Naive B cell (primary cell): ENCODE data around the gene SLC46A2. TPM values are rescaled to one million over a fixed set of nuclear protein-coding genes. Genes with fewer than 3 reads are reported as not detected.

Experiments
- ATAC-seq, 2 donors: fragments of 150-1000 bp; cut with Tn5 transposase; 2 replicates each; pipeline ENCODE4 v1.10.0; 2021; ENCODE audit warnings: low read depth in 2 of 2, mild to moderate bottlenecking in 2 of 2, moderate library complexity in 2 of 2
- DNase-seq: peaks from one replicate; pipeline ENCODE4 v3.0.0; 2022
- H3K27ac Mint-ChIP-seq, 6 donors: one replicate each; pipeline ENCODE4 v1.8.0; 2020 to 2022; ENCODE audit warnings: mild to moderate bottlenecking in 6 of 6, mixed read lengths in 6 of 6, moderate library complexity in 5 of 6, inconsistent platforms in 2 of 6
- H3K27me3 Mint-ChIP-seq, 3 donors: one replicate each; pipeline ENCODE4 v1.8.0; 2021 to 2022; ENCODE audit warnings: mixed read lengths in 3 of 3, mild to moderate bottlenecking in 1 of 3
- H3K36me3 Mint-ChIP-seq, 2 donors: one replicate each; pipeline ENCODE4 v1.8.0; 2020 to 2022; ENCODE audit warnings: mixed read lengths in 2 of 2, inconsistent platforms in 1 of 2, mild to moderate bottlenecking in 1 of 2
- H3K4me1 Mint-ChIP-seq, 3 donors: one replicate each; pipeline ENCODE4 v1.8.0; 2020 to 2022; ENCODE audit warnings: mixed read lengths in 3 of 3, inconsistent platforms in 1 of 3, mild to moderate bottlenecking in 1 of 3, moderate library complexity in 1 of 3
- H3K4me3 Mint-ChIP-seq, 8 donors: one replicate each; pipeline ENCODE4 v1.8.0; 2020 to 2022; ENCODE audit warnings: mild to moderate bottlenecking in 8 of 8, mixed read lengths in 8 of 8, moderate library complexity in 8 of 8, inconsistent platforms in 2 of 8
- H3K9me3 Mint-ChIP-seq, 7 donors: one replicate each; pipeline ENCODE4 v1.8.0; 2020 to 2022; ENCODE audit warnings: mixed read lengths in 7 of 7, mild to moderate bottlenecking in 5 of 7, inconsistent platforms in 2 of 7, moderate library complexity in 1 of 7
- polyA plus RNA-seq, 6 donors: library from polyadenylated mRNA; unstranded; fragments of 300-500 nt; fragmentation: Illumina TruSeq; gene quantifications; one replicate each; pipeline ENCODE4 v1.2.3, GENCODE V29; 2021; ENCODE audit warnings: low read depth in 6 of 6

SLC46A2 gene, protein sequence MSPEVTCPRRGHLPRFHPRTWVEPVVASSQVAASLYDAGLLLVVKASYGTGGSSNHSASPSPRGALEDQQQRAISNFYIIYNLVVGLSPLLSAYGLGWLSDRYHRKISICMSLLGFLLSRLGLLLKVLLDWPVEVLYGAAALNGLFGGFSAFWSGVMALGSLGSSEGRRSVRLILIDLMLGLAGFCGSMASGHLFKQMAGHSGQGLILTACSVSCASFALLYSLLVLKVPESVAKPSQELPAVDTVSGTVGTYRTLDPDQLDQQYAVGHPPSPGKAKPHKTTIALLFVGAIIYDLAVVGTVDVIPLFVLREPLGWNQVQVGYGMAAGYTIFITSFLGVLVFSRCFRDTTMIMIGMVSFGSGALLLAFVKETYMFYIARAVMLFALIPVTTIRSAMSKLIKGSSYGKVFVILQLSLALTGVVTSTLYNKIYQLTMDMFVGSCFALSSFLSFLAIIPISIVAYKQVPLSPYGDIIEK
- under 1 TPM in 3 of 6 donors, not detected in 3; 0.14 to 0.22 (median 0.21) TPM for polyA plus RNA-seq

DNA sequence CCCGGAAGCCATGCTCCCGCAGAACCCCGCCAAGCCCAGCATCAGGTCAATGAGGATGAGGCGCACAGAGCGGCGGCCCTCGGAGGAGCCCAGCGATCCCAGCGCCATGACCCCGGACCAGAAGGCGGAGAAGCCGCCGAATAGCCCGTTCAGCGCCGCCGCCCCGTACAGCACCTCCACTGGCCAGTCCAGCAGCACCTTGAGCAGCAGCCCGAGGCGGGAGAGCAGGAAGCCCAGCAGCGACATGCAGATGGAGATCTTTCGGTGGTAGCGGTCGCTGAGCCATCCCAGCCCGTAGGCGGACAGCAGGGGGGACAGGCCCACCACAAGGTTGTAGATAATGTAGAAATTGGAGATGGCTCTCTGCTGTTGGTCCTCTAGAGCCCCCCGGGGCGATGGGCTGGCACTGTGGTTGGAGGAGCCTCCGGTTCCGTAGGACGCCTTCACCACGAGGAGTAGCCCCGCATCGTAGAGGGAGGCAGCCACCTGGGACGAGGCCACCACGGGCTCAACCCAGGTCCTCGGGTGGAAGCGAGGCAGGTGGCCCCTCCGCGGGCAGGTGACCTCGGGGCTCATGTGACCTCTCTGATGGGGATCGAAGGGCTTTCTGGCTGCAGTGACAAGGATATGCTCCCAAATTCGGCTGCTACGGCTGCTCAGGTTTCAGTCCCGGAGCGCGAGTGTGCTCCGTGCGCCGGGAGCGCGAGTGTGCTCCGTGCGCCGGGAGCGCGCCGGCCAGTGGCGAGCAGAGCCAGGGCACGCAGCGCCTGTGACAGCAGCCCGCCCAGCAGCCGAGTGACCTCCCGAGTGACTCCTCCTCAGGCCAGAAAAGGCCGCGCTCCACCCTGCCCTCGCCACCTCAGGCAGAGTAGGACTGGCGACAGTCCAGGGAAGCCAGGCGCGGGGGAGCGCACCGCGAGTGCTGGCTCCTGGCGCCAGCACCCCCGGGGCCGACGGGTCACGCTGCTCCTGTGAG, at the start of gene SLC46A2:
Gene SLC46A2 (minus strand): TSS at position 771 of the 976 bp plus-strand sequence. CDS start 195 bp downstream, at position 576.
- Mint-ChIP-seq H3K4me3 (peak within 1 kb of the TSS in 6 of 8 donors; percentile 32 to 77 (median 51)), H3K27me3 (peaks cover 25 to 44% (median 40%) of the 10 kb centered on the region in 3 donors), H3K36me3 (peaks cover 4 to 7% of the 10 kb centered on the region in 2 donors), H3K9me3 (no peaks in the 10 kb centered on the region), H3K27ac (peak within 1 kb of the TSS in 1 of 6 donors; percentile 78), H3K4me1 (peaks cover 4 to 33% (median 13%) of the 10 kb centered on the region in 3 donors)
- no peak for DNase-seq
- no peak for ATAC-seq

DNA sequence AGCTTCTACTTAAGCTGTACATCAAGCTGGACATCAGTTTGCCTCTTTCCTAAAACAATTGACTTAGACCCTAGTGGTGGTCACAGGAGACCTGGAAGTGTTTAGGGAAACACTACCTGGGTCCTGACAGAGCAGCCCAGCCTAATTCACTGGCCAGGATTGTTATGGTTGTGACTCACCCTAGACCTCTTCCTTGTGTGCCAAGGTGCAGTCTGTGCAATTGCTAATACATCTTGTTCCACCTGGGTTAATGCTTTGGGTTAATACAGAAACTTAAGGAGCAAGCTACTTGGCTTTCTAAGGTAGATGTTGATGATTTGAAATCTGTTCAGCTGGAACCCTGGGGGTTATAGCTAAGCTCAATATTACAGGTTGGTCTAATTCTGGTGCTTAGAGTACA, 48.7 kb upstream of the SLC46A2 start:
- DNase-seq: no peak
- peaks cover 28 to 61% (median 36%) of the 10 kb centered on the region in 3 donors for H3K27me3 Mint-ChIP-seq
- no peak for ATAC-seq
- no peak overlapping the region for H3K4me3 Mint-ChIP-seq
- peaks cover 0 to 8% (median under 1%) of the 10 kb centered on the region in 7 donors for H3K9me3 Mint-ChIP-seq
- H3K27ac Mint-ChIP-seq: no peak overlapping the region
- H3K4me1 Mint-ChIP-seq: peaks cover 0 to 2% (median 0%) of the 10 kb centered on the region in 3 donors
- H3K36me3 Mint-ChIP-seq: no peaks in the 10 kb centered on the region

DNA sequence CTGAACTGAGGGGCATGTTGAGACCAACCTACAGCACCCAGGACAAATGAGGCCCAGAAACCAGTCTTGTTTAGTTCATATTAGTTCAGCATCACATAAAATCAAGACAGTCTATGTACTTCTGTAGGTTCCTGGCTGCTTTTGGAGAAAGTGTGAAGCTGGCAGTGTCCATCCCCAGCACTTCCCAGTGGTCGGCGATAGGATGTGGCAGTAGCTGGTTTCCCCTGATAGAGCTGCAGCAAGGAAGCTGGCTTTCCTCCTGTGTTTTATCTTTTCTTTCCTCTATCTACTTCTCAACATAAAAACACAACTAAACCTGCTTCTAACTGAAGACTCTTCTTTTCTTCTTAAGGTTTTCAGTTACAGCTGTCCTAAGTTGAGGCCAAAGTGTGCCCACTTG, 43.0 kb upstream of the SLC46A2 start:
- H3K36me3 Mint-ChIP-seq: no peaks in the 10 kb centered on the region
- H3K27ac Mint-ChIP-seq: no peak overlapping the region
- peaks cover 0 to 4% (median 0%) of the 10 kb centered on the region in 3 donors for H3K4me1 Mint-ChIP-seq
- no peak for ATAC-seq
- H3K9me3 Mint-ChIP-seq: no peaks in the 10 kb centered on the region
- H3K27me3 Mint-ChIP-seq: peaks cover 30 to 56% (median 47%) of the 10 kb centered on the region in 3 donors
- no peak overlapping the region for H3K4me3 Mint-ChIP-seq
- no peak for DNase-seq

DNA sequence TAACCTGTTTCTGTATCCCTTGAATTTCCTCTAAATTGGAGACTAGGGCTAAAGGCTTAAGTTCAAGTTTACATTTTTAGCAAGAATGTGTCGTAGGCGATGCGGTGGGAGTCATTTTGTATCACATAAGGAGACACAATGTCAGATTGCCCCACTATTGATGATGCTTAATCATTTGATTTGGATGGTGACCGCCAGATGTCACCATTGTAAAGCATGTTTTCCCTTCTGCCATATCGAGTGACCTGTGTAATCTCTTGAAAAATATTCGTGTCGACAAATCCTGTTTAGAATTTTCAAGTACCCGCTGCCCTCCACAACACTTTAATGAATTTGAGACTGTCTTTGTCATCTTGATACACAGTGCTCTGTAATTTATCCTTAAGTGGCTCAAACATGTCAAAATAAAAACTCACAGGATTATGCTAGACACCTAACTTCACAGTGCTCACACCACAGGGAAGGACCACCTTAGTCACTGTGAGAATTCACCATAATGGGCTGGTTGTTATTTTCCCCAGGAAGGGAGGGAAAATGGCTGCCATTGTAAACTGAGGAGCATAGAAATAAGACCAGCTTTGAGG, 34.5 kb upstream of the SLC46A2 start:
- Mint-ChIP-seq H3K27ac (no peak overlapping the region), H3K36me3 (no peaks in the 10 kb centered on the region), H3K27me3 (peaks cover 37 to 67% (median 45%) of the 10 kb centered on the region in 3 donors), H3K4me3 (no peak overlapping the region), H3K4me1 (no peaks in the 10 kb centered on the region), H3K9me3 (peaks cover 0 to 4% (median 0%) of the 10 kb centered on the region in 7 donors)
- DNase-seq: no peak
- ATAC-seq: no peak

DNA sequence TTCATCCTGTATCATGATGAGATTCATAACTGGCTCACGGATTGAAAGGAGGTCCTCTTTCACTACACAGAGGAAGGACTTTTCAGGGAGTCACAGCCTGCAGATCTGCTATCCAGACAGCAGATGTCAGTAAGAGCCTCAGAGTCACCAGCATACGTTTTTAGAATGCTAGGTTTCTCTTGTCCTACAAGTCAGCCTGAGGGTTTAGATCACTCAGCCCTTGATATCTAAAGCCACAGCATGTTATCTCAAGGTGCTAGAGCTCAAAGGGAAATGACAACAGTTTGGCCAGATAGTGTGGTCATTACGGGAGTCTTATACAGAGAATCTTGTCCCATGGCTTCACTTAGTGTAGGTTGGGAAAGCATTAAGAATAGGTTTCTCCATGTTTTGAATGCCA, 30.9 kb upstream of the SLC46A2 start:
- Mint-ChIP-seq H3K27me3 (peaks cover 35 to 66% (median 59%) of the 10 kb centered on the region in 3 donors), H3K4me1 (no peaks in the 10 kb centered on the region), H3K4me3 (no peak overlapping the region), H3K36me3 (no peaks in the 10 kb centered on the region), H3K27ac (no peak overlapping the region), H3K9me3 (peaks cover 0 to 4% (median 0%) of the 10 kb centered on the region in 7 donors)
- DNase-seq (no peak), ATAC-seq (peak in 1 of 2 donors; percentile 32)

DNA sequence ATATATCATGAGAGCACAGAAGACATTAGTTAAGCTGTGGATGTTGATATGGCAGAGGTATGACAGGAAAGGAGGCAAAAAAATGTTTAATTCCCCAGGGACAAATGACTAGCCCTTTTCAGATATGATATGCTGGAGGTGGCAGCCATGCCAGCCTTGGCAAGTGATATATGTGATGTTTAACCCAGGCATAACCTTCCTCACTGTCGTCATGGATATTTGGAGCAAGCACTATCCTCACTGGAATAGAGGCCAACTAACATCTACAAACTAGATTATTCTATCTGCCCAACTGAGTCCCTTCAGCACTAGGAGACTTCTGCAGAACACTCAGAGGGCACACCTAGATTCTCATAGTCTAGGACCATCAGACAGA, 27.3 kb upstream of the SLC46A2 start:
- no peak overlapping the region for H3K4me3 Mint-ChIP-seq
- H3K27me3 Mint-ChIP-seq: peaks cover 23 to 52% (median 48%) of the 10 kb centered on the region in 3 donors
- no peak overlapping the region for H3K27ac Mint-ChIP-seq
- DNase-seq (no peak), ATAC-seq (no peak)
- no peaks in the 10 kb centered on the region for H3K36me3 Mint-ChIP-seq
- peaks cover 0 to 4% (median 0%) of the 10 kb centered on the region in 7 donors for H3K9me3 Mint-ChIP-seq
- H3K4me1 Mint-ChIP-seq: no peaks in the 10 kb centered on the region

DNA sequence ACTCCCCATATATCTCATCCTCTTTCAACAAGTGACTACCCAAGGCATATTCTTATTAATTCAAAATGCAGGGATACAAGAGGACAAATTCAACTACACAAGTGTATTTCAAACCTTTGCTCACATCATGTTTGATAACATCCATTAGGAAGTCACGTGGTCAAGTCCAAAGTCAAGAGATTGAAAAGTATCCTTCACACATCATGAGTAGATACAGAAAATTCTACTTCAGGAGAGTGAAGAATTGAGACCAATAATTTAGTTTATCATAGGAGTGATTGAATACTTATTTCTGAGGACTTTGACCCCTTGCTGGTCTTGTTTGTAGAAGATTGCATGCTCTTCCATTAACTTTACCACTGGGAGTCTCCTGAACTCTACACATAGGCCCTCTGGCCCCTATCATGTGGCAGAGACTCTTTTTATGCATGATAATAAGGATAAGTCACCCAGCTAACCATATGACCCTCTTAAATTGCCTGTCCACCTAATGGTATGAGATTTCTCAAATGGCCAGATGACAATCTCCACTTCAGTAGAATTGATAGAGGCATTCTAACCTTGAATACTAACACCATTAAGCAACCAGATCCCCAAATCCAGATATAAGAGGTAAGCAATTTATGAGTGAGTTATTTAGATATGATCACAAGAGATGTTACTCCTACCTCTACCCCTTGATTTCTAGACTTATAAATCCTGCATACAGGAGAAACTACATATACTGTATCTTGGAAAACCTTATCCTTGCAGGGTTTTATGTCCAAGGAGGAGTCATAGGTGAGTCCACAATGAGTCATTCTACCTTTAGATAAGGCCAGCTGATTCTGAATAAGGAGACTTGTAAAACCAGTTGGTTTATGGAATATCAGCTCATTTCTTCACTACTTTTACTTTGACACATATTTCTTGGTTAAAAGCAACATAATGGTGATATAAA, 26.6 kb upstream of the SLC46A2 start:
- Mint-ChIP-seq H3K4me3 (no peak overlapping the region), H3K9me3 (peaks cover 0 to 4% (median 0%) of the 10 kb centered on the region in 7 donors), H3K36me3 (no peaks in the 10 kb centered on the region), H3K4me1 (no peaks in the 10 kb centered on the region), H3K27ac (no peak overlapping the region), H3K27me3 (peaks cover 21 to 55% (median 46%) of the 10 kb centered on the region in 3 donors)
- ATAC-seq (no peak), DNase-seq (no peak)

DNA sequence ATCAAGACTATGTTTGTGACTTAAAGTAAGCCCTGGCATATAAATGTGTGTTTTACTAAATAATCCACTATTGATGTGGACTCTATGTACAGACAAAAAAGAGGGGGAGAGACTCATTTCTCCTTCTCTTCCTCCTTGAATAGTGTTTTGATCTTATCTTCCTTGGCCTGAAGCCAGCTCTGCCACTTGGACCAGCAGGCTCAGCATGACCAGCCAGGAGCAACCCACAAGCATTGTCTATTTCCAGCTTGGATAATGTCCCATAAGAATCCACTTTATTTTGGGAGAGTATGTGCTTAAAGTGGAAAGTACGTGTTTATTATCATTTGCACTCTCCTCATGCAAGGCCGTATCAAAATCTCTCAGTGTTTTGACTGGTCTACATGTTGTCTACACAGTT, 23.8 kb upstream of the SLC46A2 start:
- ATAC-seq (no peak), DNase-seq (no peak)
- peaks cover 19 to 45% (median 33%) of the 10 kb centered on the region in 3 donors for H3K27me3 Mint-ChIP-seq
- no peaks in the 10 kb centered on the region for H3K9me3 Mint-ChIP-seq
- H3K36me3 Mint-ChIP-seq: no peaks in the 10 kb centered on the region
- no peak overlapping the region for H3K27ac Mint-ChIP-seq
- H3K4me3 Mint-ChIP-seq: no peak overlapping the region
- no peaks in the 10 kb centered on the region for H3K4me1 Mint-ChIP-seq

DNA sequence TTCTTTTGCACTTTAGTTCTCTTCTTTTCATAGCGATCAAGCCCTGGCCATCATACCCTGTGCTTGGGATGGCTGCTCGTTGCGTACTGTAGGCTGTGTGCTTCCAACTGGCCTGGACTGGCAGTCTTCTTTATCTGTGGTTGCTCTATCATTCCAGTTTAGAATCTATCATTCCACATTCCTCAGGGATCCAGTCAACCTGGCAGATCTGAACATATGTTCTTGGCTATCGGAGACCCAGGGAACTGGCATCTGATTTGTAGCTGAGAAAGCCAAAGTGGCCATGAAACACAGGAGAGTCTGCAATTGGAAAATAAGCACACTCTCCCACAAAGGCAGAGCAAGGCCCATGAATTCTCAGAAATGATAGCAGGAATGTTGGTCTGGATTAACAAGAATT, 22.6 kb upstream of the SLC46A2 start:
- ATAC-seq: no peak
- Mint-ChIP-seq H3K4me3 (no peak overlapping the region), H3K27me3 (peaks cover 21 to 39% (median 35%) of the 10 kb centered on the region in 3 donors), H3K9me3 (no peaks in the 10 kb centered on the region), H3K27ac (no peak overlapping the region), H3K4me1 (no peaks in the 10 kb centered on the region), H3K36me3 (no peaks in the 10 kb centered on the region)
- no peak for DNase-seq

DNA sequence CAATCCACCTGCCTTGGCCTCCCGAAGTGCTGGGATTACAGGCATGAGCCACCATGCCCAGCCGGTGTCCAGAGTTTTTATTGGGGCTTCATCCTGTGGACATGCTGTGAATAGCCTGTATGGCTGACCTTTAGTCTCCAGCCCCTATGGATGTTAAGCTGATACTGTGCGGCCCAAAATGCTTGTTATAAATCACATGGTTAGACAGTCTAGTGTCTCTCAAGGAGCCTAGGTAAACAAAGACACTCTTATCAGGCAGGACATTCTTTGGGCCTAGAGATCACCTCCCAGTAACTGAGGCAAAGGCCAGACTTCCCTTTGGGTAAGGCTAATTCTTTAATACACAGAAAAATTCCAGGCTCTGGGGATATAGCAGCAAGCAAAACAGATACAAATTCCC, 22.0 kb upstream of the SLC46A2 start:
- H3K36me3 Mint-ChIP-seq: no peaks in the 10 kb centered on the region
- peaks cover 21 to 35% (median 31%) of the 10 kb centered on the region in 3 donors for H3K27me3 Mint-ChIP-seq
- ATAC-seq (no peak), DNase-seq (no peak)
- no peak overlapping the region for H3K27ac Mint-ChIP-seq
- H3K9me3 Mint-ChIP-seq: no peaks in the 10 kb centered on the region
- no peak overlapping the region for H3K4me3 Mint-ChIP-seq
- H3K4me1 Mint-ChIP-seq: no peaks in the 10 kb centered on the region

DNA sequence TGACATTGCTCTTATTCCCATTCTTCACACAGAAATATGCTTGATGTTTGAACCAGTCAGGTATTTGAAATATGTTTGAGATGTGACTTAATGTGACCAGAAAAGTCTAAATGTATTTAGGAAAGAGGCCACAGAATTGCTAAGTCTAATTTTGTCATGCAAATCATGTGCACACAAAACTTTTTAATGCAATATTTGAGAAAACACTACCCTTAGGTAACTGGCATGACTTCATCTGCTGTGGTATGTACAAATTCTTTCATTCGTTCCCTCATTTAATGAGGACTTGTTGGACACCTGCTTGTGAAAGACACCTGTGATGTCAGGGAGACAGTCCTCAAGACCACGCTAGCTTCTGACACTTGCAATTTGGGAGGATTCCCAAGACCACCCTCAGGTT, 21.1 kb upstream of the SLC46A2 start:
- Mint-ChIP-seq H3K4me3 (no peak overlapping the region), H3K9me3 (no peaks in the 10 kb centered on the region), H3K36me3 (no peaks in the 10 kb centered on the region), H3K27ac (no peak overlapping the region), H3K4me1 (no peaks in the 10 kb centered on the region), H3K27me3 (peaks cover 12 to 41% (median 29%) of the 10 kb centered on the region in 3 donors)
- no peak for DNase-seq
- no peak for ATAC-seq

DNA sequence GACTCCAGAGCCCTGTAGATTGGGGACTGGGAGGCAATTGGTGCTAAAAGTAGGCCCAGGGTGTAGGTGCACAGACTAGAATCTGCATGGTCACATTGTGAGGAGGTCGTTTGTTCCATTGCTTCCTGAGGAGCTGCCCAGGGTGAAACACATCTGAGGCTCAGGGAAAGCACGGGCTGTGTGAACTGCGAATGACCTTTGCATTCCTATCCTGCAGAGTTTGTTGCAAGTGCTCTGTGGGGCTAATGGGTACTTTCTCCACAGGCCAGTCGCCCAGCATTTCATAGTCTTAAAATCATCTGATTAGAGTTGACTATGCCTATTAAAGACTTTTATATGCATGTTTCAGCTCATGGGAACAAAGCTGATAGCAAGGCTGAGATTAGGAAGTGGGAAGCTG, 14.4 kb upstream of the SLC46A2 start:
- DNase-seq: no peak
- Mint-ChIP-seq H3K27ac (no peak overlapping the region), H3K9me3 (no peaks in the 10 kb centered on the region), H3K4me3 (no peak overlapping the region), H3K27me3 (peaks cover 6 to 32% (median 25%) of the 10 kb centered on the region in 3 donors), H3K36me3 (no peaks in the 10 kb centered on the region), H3K4me1 (peaks cover 3 to 7% (median 4%) of the 10 kb centered on the region in 3 donors)
- no peak for ATAC-seq
